BLaER1 treated with 17β-estradiol and CSF1 and Interleukin-3, amounts not matched to agents 10 nM and 100 nM (cell line): ENCODE measurements around the gene TBX3.
A peak's percentile ranks its signal among the peaks of the same experiment; 100 is the strongest.

ENCODE experiments used
- H3K27ac ChIP-seq, 11 experiments: shearing (Covaris generic); formaldehyde crosslinking; 2 replicates each; pipeline ENCODE4 v1.8.1; 2022
- H3K27me3 ChIP-seq, 11 experiments: shearing (Covaris generic); formaldehyde crosslinking; 2 replicates each; pipeline ENCODE4 v1.8.1; 2022
- H3K36me3 ChIP-seq, 11 experiments: shearing (Covaris generic); formaldehyde crosslinking; 2 replicates each; pipeline ENCODE4 v1.8.1; 2022
- H3K4me1 ChIP-seq, 10 experiments: shearing (Covaris generic); formaldehyde crosslinking; 2 replicates each; pipeline ENCODE4 v1.8.1; 2022
- H3K4me2 ChIP-seq, 11 experiments: shearing (Covaris generic); formaldehyde crosslinking; 2 replicates each; pipeline ENCODE4 v1.8.1; 2022
- H3K4me3 ChIP-seq, 10 experiments: shearing (Covaris generic); formaldehyde crosslinking; 2 replicates each; pipeline ENCODE4 v1.8.1; 2022
- H3K9ac ChIP-seq, 11 experiments: shearing (Covaris generic); formaldehyde crosslinking; 2 replicates each; pipeline ENCODE4 v1.8.1; 2022
- H3K9me3 ChIP-seq, 11 experiments: shearing (Covaris generic); formaldehyde crosslinking; replicated peaks in 1 of 11; 2 replicates each; pipeline ENCODE4 v1.8.1; 2022
- H4K20me1 ChIP-seq, 11 experiments: shearing (Covaris generic); formaldehyde crosslinking; 2 replicates each; pipeline ENCODE4 v1.8.1; 2022
- Cebpa-rat ChIP-seq, 11 experiments: shearing (Covaris generic); IDR thresholded peaks; 2 replicates each; pipeline ENCODE4 v1.8.1; 2022

The TBX3 gene

DNA sequence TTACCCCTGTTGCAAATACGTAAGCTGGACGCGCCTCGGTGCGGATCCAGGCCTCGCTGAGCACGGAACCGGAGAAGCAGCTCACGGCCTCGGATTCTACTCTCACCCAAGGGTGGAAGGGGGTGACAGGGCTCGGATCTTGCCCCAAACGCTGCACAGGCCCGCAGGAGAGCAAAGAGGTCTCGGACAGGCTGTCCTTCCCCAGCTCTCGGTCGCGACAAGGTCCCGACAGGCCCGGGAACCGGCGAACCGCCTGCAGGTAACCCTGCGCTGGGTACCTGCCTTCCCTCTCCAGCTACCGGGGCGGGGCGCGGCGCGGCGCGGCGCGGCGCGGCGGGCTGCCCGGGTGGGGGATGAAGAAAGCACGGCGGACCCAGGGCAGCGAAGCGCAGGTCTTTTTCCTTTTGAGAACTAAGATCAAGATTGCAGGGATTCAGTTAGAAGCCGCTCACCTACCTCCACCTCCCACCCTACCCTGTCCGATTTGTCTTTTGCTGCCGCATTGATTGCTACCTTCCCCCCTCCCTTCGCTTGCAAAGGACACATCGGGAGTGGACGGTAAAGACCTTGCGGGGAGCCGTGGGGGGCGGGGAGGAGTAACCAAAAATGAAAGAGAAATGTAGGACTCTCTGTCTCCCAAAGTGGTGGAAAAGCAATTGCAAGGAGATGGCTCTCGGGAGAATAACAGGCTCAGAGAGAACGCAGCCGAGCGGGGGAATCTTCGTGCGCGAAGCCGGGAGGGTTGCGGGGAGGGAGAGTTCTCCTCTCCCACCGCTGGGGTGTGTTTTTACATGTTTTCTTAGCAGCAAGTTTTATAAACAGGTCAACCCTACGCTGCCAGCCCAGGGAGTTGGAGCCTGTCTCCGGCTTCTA is 8.4 kb upstream of the TBX3 start:
- Histone ChIP-seq H3K36me3 (no peaks in the 10 kb centered on the region), H3K9me3 (peaks cover 0 to 17% (median 2%) of the 10 kb centered on the region in 11 experiments; a peak in 5 of 22 replicates), H4K20me1 (peaks cover 0 to 76% (median 33%) of the 10 kb centered on the region in 11 experiments; a peak in 14 of 22 replicates), H3K27me3 (peaks cover 99 to 100% (median 100%) of the 10 kb centered on the region in 11 experiments), H3K4me3 (no peak overlapping the region), H3K4me1 (peaks cover 0 to 12% (median 7%) of the 10 kb centered on the region in 10 experiments; a peak in 4 of 20 replicates), H3K9ac (no peak overlapping the region), H3K4me2 (no peak overlapping the region), H3K27ac (no peak overlapping the region)
- TF ChIP-seq Cebpa-rat (IDR thresholded peaks at IDR 0.05) = no peak

GRCh38 chr12:114691763-114692185 is 7.8 kb upstream of the TBX3 start:
- Histone ChIP-seq H3K4me3 (no peak overlapping the region), H3K9me3 (peaks cover 0 to 11% (median 0%) of the 10 kb centered on the region in 11 experiments; a peak in 4 of 22 replicates), H3K27me3 (peaks cover 99 to 100% (median 100%) of the 10 kb centered on the region in 11 experiments), H3K36me3 (no peaks in the 10 kb centered on the region), H4K20me1 (peaks cover 0 to 73% (median 30%) of the 10 kb centered on the region in 11 experiments; a peak in 14 of 22 replicates), H3K4me2 (no peak overlapping the region), H3K4me1 (peaks cover 0 to 12% (median 7%) of the 10 kb centered on the region in 10 experiments; a peak in 4 of 20 replicates), H3K27ac (no peak overlapping the region), H3K9ac (no peak overlapping the region)
- no peak for TF ChIP-seq Cebpa-rat (IDR thresholded peaks at IDR 0.05)

DNA sequence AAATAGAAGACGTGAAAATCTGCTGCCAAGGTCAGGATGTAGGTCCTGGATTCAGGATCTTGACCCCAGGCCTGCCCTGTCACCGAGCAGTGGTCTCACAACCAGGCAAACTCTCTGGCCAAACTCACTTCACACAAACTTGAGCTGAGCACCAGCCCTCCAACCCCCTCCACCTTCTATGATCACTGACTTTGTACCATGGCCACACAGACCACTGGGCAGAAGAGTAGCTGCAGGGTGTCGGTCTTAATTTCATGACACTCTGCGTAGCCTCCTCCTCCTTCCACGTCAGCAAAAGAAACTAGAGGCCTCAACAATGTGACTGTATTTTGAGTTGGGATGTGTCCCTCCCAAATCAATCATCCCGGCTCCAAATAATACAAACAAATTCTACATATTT is 7.2 kb upstream of the TBX3 start:
- no peak overlapping the region for H3K4me2 ChIP-seq
- no peak overlapping the region for H3K27ac ChIP-seq
- H4K20me1 ChIP-seq = peaks cover 0 to 71% (median 28%) of the 10 kb centered on the region in 11 experiments; a peak in 14 of 22 replicates
- no peaks in the 10 kb centered on the region for H3K36me3 ChIP-seq
- H3K9ac ChIP-seq = no peak overlapping the region
- H3K4me3 ChIP-seq = no peak overlapping the region
- TF ChIP-seq Cebpa-rat (IDR thresholded peaks at IDR 0.05) = no peak
- peaks cover 99 to 100% (median 100%) of the 10 kb centered on the region in 11 experiments for H3K27me3 ChIP-seq
- H3K9me3 ChIP-seq = peaks cover 0 to 11% (median 0%) of the 10 kb centered on the region in 11 experiments; a peak in 4 of 22 replicates
- H3K4me1 ChIP-seq = peaks cover 0 to 16% (median 8%) of the 10 kb centered on the region in 10 experiments; a peak in 9 of 20 replicates

- H3K9ac ChIP-seq = no peak overlapping the region
- H3K4me2 ChIP-seq = peak overlapping the region in 1 of 11 experiments; percentile 9; a peak in 1 of 22 replicates
- H3K27me3 ChIP-seq = peaks cover 99 to 100% (median 100%) of the 10 kb centered on the region in 11 experiments
- peaks cover 2 to 21% (median 11%) of the 10 kb centered on the region in 10 experiments; a peak in 15 of 20 replicates for H3K4me1 ChIP-seq
- no peaks in the 10 kb centered on the region for H3K36me3 ChIP-seq
- H4K20me1 ChIP-seq = peaks cover 0 to 73% (median 26%) of the 10 kb centered on the region in 11 experiments; a peak in 12 of 22 replicates
- no peak overlapping the region for H3K4me3 ChIP-seq
- H3K9me3 ChIP-seq = peaks cover 0 to 11% (median 0%) of the 10 kb centered on the region in 11 experiments; a peak in 4 of 22 replicates
- no peak for TF ChIP-seq Cebpa-rat (IDR thresholded peaks at IDR 0.05)
- no peak overlapping the region for H3K27ac ChIP-seq
Measured at GRCh38 chr12:114690267-114691135, 6.5 kb upstream of the TBX3 start.

- Histone ChIP-seq H3K27me3 (peaks cover 99 to 100% (median 100%) of the 10 kb centered on the region in 11 experiments), H3K9ac (no peak overlapping the region), H3K4me1 (peaks cover 9 to 29% (median 18%) of the 10 kb centered on the region in 10 experiments; a peak in 18 of 20 replicates), H3K4me3 (no peak overlapping the region), H3K27ac (no peak overlapping the region), H4K20me1 (peaks cover 0 to 66% (median 15%) of the 10 kb centered on the region in 11 experiments; a peak in 11 of 22 replicates), H3K4me2 (peak overlapping the region in 1 of 11 experiments; percentile 9; a peak in 1 of 22 replicates), H3K9me3 (peaks cover 0 to 16% (median 0%) of the 10 kb centered on the region in 11 experiments; a peak in 6 of 22 replicates), H3K36me3 (no peaks in the 10 kb centered on the region)
- no peak for TF ChIP-seq Cebpa-rat (IDR thresholded peaks at IDR 0.05)
Measured at GRCh38 chr12:114689075-114689994, 5.4 kb upstream of the TBX3 start.

DNA sequence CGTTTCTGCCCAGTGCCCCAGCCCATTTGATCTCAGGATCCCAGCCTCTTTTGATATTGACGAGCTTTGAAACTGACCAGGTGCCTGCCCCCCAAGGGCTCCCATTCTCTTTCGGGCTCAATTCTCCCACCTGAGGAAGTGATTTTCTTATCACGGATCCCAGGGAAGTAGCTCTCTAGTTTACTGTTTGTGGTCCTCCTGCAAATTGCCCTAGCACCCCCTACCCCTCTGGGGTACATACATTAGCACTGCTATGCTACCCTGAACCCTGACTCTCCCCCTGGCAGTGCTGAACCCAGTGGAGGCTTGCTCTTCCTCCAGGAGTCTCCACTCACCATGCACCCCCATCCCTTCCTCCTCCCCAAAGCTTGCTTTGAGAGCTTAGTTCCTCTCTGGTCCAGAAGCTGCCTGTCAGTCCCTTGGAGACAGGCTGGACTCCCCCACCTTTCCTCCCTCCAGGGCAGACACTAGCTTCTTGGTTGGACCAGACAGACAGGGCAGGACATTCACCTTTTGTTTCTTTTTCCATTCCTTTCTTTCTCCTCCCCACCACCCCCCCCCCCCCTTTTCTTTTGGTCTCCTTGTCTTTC is 4.4 kb upstream of the TBX3 start:
- Histone ChIP-seq H3K9me3 (peaks cover 0 to 17% (median 0%) of the 10 kb centered on the region in 11 experiments; a peak in 6 of 22 replicates), H3K9ac (no peak overlapping the region), H4K20me1 (peaks cover 0 to 59% (median 10%) of the 10 kb centered on the region in 11 experiments; a peak in 11 of 22 replicates), H3K4me3 (no peak overlapping the region), H3K4me2 (no peak overlapping the region; a peak in 1 of 22 replicates), H3K27ac (no peak overlapping the region), H3K27me3 (peaks cover 99 to 100% (median 100%) of the 10 kb centered on the region in 11 experiments), H3K36me3 (no peaks in the 10 kb centered on the region), H3K4me1 (peaks cover 9 to 30% (median 18%) of the 10 kb centered on the region in 10 experiments; a peak in 18 of 20 replicates)
- TF ChIP-seq Cebpa-rat (IDR thresholded peaks at IDR 0.05) = no peak

DNA sequence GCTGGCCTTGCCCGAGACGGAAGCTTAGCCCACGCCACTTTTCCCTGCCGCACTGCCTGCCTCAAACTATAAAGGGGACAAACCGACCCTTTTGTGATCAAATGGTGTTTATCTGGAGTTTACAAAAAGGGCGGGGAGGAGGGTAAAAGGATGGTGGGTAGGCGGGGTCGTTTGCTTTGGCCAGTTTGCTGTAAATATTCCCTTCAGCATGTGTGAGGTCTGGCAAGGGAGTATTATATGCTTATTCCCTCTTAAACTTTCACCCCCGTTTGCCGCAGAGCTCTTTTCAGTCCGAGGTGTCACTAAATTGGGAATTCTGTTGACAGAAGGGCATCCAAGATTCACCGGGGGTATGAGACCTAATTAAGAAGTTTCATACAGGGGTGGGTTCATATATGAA is 3.8 kb upstream of the TBX3 start:
- Histone ChIP-seq H3K4me2 (no peak overlapping the region), H3K4me3 (no peak overlapping the region), H4K20me1 (peaks cover 0 to 59% (median 14%) of the 10 kb centered on the region in 11 experiments; a peak in 17 of 22 replicates), H3K4me1 (peaks cover 11 to 35% (median 22%) of the 10 kb centered on the region in 10 experiments; a peak in 19 of 20 replicates), H3K27ac (no peak overlapping the region), H3K9me3 (peaks cover 0 to 17% (median 0%) of the 10 kb centered on the region in 11 experiments; a peak in 6 of 22 replicates), H3K27me3 (peaks cover 99 to 100% (median 100%) of the 10 kb centered on the region in 11 experiments), H3K36me3 (no peaks in the 10 kb centered on the region), H3K9ac (no peak overlapping the region)
- TF ChIP-seq Cebpa-rat (IDR thresholded peaks at IDR 0.05) = no peak
